ENCODE measurements around the gene LGALSL.

GRCh38 chr2:64489081-64489751 is 35.3 kb downstream of the LGALSL start:
- TF ChIP-seq CTCF (IDR thresholded peaks at IDR 0.05; ENCODE audit: insufficient read depth, low read length, poor library complexity, severe bottlenecking) = no peak
- TF ChIP-seq EZH2phosphoT487 (conservative IDR thresholded peaks at IDR 0.05; ENCODE audit: low read length) = no peak
